MM.1S (cell line): ENCODE results near the gene SLC9A5.

Source experiments
- EZH2 ChIP-seq: fragments of 300-600 bp; sonication (generic); optimal IDR thresholded peaks from 2 replicates; pipeline ENCODE3; 2017; ENCODE audit warnings: low read depth, mild to moderate bottlenecking, antibody characterized with exemption, low read length, mixed read lengths
- TF ChIP-seq, protein P1 (sequence below): fragments of 300-600 bp; sonication (generic); IDR thresholded peaks from 2 replicates; pipeline ENCODE4 v1.5.1; 2016; ENCODE audit warnings: antibody characterized with exemption, low read length, mixed read lengths

DNA sequence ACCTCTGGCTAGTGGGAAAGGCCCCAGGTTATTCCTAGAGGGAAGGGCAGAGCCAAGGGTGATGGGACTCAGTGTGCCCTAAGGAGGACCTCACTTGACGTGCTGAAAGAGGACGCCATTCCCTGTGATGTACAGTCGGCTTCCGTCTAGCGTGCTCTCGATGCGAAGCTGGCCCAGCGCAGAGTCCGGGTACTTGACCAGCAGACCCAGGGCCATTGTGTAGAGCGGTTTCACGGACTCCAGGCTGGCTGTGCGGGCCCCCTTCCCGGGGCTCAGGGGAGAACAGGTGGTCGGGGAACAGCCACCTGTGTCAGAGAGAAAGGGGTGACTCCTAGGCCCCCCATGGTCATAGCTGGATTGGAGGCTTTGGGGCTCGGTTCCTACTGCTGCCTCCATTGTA is 50.5 kb downstream of the SLC9A5 start:
- TF ChIP-seq, protein P1, sequence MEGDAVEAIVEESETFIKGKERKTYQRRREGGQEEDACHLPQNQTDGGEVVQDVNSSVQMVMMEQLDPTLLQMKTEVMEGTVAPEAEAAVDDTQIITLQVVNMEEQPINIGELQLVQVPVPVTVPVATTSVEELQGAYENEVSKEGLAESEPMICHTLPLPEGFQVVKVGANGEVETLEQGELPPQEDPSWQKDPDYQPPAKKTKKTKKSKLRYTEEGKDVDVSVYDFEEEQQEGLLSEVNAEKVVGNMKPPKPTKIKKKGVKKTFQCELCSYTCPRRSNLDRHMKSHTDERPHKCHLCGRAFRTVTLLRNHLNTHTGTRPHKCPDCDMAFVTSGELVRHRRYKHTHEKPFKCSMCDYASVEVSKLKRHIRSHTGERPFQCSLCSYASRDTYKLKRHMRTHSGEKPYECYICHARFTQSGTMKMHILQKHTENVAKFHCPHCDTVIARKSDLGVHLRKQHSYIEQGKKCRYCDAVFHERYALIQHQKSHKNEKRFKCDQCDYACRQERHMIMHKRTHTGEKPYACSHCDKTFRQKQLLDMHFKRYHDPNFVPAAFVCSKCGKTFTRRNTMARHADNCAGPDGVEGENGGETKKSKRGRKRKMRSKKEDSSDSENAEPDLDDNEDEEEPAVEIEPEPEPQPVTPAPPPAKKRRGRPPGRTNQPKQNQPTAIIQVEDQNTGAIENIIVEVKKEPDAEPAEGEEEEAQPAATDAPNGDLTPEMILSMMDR: no peak
- no peak for TF ChIP-seq EZH2
